Heart left ventricle (tissue), 13 donors: Measurements from ENCODE around the gene S100A4.

Experiments used
- CTCF ChIP-seq, 12 donors: fragments of 200-600 bp; sonication (generic) in 4 of 12; IDR thresholded peaks; one replicate each; pipeline versions ENCODE4 v1.5.0 to v1.8.0; 2018 to 2022; ENCODE audit warnings: antibody characterized with exemption in 12 of 12, mild to moderate bottlenecking in 5 of 12
- POLR2A ChIP-seq, 2 donors: fragments of 450-650 bp; IDR thresholded peaks; one replicate each; pipeline ENCODE4 v1.6.1; 2017; ENCODE audit warnings: antibody characterized with exemption in 2 of 2, mild to moderate bottlenecking in 2 of 2, moderate library complexity in 2 of 2
- donor health status: ischemic (EF 13 %, LVEDD 7.1; RV severe dilation, severe dysfunction).
- donor health status: DM: no; HTN: yes; CAD: no.
- donor health status: DM: no; HTN: no; CAD: no.
- donor health status: ischemic (EF 25% LVEDD 6.9; RV normal size, moderate dysfunction).
- donor health status: ischemic (EF 25% LVEDD 5.7; RV mildly dilated, moderate dysfunction).
- donor health status: ischemic (EF 35%, LVEDD 5.7; RV mildly dilated, moderate dysfunction).
- donor health status: nonischemic (EF 11% LVEDD 7.7; RV severe dilation, severe dysfunction).
- donor health status: DM: yes; HTN: yes; CAD: no.
- donor health status: PGD.
- donor health status: ischemic (EF 29% LVEDD 5.4; RV normal size, mild dysfunction).
- donor health status: nonischemic (EF 23%, LVEDD 6.1; RV moderate dilation, normal function).

GRCh38 chr1:153536671-153537375, 8.8 kb downstream of the S100A4 start:
- TF ChIP-seq CTCF (IDR thresholded peaks at IDR 0.05) (no peak), POLR2A (IDR thresholded peaks at IDR 0.05) (no peak)
